ENCODE data around the gene CIBAR2.

DNA sequence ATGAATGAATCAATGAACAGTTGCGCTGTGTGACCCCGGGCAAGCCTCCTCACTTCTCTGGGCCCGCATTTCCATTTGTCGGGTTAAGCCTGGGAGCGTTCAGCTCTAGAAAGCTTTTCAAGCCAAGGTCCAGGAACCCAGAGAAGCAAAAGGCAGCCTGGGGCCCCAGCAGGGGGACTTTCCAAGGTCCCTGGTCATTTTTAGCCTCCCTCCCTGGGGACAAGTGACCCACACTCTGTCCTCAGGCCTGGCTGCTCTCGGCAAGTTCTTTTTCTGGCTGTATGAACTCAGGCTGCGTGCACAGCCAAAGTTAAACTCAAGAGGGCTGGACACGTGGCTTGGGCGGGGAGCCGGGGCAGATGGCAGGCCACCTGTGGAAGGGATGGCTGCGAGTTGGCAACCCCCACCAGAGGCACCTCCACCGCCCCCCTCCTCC is 41.4 kb upstream of the CIBAR2 start:
- TF ChIP-seq, protein P1, sequence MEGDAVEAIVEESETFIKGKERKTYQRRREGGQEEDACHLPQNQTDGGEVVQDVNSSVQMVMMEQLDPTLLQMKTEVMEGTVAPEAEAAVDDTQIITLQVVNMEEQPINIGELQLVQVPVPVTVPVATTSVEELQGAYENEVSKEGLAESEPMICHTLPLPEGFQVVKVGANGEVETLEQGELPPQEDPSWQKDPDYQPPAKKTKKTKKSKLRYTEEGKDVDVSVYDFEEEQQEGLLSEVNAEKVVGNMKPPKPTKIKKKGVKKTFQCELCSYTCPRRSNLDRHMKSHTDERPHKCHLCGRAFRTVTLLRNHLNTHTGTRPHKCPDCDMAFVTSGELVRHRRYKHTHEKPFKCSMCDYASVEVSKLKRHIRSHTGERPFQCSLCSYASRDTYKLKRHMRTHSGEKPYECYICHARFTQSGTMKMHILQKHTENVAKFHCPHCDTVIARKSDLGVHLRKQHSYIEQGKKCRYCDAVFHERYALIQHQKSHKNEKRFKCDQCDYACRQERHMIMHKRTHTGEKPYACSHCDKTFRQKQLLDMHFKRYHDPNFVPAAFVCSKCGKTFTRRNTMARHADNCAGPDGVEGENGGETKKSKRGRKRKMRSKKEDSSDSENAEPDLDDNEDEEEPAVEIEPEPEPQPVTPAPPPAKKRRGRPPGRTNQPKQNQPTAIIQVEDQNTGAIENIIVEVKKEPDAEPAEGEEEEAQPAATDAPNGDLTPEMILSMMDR (IDR thresholded peaks at IDR 0.05; ENCODE audit: low read depth, low read length) = no peak
- no peak for TF ChIP-seq EZH2phosphoT487 (IDR thresholded peaks at IDR 0.05; ENCODE audit: low read depth)

Measured in OCI-LY3 (cell line).